WI38 (cell line): ENCODE measurements around the gene TRPV4.

ENCODE experiments used
- H3K4me3 ChIP-seq: 2 replicates; pipeline ENCODE4 v1.5.1; 2011; ENCODE audit warnings: low read depth, mild to moderate bottlenecking, control low read depth, low read length
- CTCF ChIP-seq: IDR thresholded peaks from 2 replicates; pipeline ENCODE4 v1.5.1; 2012; ENCODE audit warnings: low read depth, mild to moderate bottlenecking, control low read depth, low read length

Gene TRPV4

GRCh38 chr12:109744986-109745942 lies 87.9 kb downstream of the TRPV4 start:
- H3K4me3 ChIP-seq: no peak overlapping the region

GRCh38 chr12:109744026-109744425 lies 89.2 kb downstream of the TRPV4 start:
- no peak overlapping the region for H3K4me3 ChIP-seq
- no peak for TF ChIP-seq CTCF

More at GRCh38 chr12:109744986-109745942, 87.9 kb downstream of the TRPV4 start:
- TF ChIP-seq CTCF: no peak

DNA sequence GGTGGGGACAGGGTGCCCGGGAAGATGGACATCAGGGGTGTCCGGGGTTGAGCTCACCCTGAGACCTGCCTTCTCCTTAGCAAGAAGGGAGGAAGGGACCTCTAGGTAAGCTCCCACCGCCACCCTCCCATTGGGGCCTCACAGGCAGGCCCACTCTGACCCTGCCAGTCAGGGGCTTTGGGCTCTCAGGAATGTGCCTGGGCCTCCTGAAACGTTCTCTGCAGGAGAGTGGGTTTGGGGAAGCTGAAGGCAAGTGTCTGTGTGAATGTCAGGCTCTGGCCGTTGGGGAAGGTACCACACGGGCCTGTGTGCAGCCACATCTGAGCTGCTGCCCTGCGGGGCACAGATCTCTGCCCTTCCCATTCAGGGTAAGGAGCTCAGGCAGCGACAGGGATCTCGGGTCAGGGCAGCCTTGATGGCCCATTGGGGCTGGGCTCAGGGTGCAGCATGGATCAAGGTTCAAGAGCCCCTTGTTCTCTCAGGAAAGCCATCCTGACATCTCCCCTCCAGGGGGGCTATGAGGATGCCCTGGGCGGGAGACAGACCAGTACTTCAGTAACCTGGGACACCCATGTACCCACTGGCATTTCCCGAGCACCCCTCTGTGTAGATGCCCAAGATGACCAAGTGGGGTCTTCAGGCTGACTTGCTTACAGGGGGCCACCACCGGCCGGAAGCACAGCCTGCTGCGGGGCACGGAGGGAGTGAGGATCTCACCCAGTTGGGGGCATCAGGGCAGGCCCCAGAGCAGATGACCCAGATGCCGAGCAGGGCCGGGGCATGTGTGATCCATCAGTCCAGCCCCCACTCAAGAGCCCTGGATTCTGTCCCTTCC lies 89.9 kb downstream of the TRPV4 start:
- TF ChIP-seq CTCF: no peak
- no peak overlapping the region for H3K4me3 ChIP-seq

DNA sequence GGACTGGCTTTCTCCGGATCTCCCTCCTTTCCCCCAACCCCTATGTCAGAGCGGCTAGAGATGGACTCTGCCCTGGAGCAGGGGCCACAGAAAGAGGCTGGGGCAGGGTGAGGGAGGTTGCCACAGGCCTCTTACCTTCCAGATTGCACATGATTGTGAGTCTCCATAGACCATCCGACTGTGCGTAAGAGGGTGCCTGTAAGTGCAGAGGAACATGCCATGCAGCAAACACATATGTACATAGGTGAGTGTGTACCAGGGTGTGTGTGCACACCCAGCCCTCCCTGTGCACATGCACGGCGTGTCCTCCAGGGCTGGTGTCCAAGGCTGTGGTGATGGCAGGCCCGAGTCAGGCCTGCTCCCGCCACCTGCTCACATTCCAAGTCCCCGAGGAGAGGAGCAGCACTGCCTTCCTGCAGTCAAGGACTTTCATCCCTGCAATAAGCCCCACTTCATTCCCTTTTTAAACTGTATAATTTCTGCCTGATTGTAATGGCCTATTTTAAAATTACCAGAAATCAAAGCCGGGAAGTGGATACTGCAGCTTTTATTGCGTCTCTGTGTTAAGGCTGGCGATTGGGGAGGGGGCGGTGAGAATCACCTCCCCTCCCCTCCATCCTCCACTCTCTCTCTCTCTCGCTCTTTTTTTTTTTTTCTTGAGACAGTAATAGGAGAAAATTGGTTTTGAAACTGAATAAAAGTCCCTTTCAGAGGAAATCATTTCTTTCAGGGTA lies 91.1 kb downstream of the TRPV4 start:
- H3K4me3 ChIP-seq: no peak overlapping the region
- no peak for TF ChIP-seq CTCF

- no peak overlapping the region for H3K4me3 ChIP-seq
These were observed 91.8 kb downstream of the TRPV4 start for GRCh38 chr12:109741286-109741969.

More at GRCh38 chr12:109741286-109741969, 91.8 kb downstream of the TRPV4 start:
- TF ChIP-seq CTCF: no peak
